Erythroblast (primary cell): ENCODE measurements around the gene WDR70.

Source experiments
- DNase-seq, 2 experiments: peaks; one replicate each; lab custom pipeline; 2025; lab: John Stamatoyannopoulos, UW
- GATA1 ChIP-seq: IDR thresholded peaks from 2 replicates; pipeline ENCODE4 v1.6.1; 2011; ENCODE audit warnings: low read depth, mild to moderate bottlenecking, control low read depth, low read length, moderate library complexity
- POLR2A ChIP-seq: IDR thresholded peaks from 2 replicates; pipeline ENCODE4 v1.6.1; 2011; ENCODE audit warnings: mild to moderate bottlenecking, low read length

Gene WDR70

DNA sequence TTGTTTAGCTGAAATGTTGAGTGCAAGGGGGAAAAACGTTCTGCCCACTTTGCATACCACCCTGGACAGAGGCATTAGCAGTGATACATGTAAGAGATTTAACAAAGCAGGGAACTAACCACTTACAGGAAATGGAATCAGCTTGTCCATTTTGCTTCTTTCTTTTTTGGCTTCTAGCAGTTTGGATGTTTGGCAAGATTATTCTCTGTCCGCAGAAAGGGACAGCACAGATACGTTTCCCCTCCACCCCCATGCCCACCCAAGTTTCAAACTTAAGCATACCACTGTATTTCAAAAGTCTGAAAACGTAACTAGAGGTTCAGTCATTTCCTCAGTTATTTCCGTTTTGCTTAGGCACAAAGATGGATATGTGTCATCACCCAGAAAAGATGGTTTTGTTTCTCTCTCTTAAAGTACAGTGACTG lies 342.3 kb downstream of the WDR70 start:
- DNase-seq, result no peak
- TF ChIP-seq GATA1, result no peak
- TF ChIP-seq POLR2A, result no peak

DNA sequence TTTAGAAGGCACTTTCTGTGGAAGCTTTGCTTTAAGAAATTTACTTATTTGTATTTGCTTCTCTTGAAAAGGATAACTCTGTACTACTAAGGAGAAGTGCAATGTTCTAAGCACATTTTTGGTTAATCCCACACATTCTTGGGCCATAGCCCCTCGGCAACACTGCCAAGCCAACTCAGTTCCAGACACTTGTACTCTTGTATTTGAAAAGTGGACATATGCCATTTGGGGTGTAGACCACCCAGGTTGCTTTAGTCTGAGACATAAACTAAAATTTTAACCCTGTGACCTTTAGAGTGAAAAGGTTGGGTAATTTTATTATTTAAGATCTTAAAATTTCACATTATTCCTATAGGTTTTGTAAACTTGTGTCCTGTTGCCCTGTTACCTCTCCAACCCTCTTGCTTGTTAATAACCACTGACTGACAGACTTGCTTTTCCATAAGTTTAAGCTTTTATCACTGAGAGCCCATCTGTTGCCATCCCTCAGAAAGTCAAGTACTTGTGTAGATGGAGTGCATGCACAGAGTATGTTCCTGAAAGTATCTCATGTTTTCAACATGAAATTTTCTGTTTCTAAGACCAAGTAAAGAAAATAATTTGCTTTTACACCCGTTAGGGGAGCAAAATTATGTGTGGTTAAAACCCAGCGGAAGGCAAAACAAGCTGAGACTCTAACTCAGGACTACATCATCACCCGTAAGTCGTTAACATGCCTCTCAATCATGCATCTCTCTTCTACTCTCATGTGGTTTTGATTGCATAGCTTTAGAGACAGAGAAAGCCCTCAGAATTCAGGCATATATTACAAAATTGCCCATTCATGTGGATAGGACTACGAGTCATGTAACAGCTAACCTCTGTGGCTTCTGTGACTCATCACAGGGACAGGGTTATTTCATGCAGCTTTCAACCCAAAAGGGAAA lies 343.4 kb downstream of the WDR70 start:
- peak in 1 of 2 experiments; percentile 20 for DNase-seq
- TF ChIP-seq POLR2A (no peak), GATA1 (no peak)

DNA sequence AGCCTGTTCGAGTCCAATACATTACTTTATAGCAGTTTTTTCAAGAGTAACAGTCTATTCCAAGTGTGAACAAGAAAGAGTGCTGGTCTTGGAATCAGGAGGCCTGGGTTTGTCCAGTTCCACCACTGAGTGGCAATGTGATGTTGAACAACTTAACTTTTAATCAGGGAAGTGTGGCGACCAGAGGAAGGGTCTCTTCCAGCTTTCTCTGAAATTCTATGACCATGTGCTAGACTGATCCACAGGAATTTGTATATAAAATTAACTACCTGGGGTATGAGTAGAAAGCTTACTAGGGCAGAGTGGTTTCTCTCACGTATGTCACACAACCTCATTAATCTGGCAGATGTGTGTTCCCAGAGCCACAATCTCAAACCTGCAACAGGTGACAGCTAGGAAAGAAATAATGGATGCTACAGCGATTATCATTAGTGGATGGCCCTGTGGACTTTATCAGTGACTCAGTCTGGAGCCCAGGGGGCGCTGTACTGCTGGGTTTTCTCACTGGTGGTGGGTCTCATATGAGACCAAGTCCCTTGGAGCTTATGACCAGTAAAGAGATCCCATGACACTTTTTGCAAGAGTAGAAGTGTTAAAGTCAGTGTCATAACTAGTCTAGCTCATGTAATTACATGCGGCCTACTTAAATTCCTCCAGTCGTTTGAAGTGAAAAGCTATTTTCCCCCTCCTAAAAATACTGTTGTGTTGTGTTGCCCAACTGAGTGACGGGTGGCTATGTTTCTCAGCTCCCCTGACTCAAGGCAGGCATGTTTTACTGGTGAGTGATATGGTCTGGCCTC lies 344.2 kb downstream of the WDR70 start:
- peak; percentile 25 to 52 for DNase-seq
- TF ChIP-seq POLR2A, result no peak
- no peak for TF ChIP-seq GATA1

- no peak for TF ChIP-seq POLR2A
- no peak for TF ChIP-seq GATA1
- no peak for DNase-seq
These were observed 345.4 kb downstream of the WDR70 start for GRCh38 chr5:37724395-37725125.

DNA sequence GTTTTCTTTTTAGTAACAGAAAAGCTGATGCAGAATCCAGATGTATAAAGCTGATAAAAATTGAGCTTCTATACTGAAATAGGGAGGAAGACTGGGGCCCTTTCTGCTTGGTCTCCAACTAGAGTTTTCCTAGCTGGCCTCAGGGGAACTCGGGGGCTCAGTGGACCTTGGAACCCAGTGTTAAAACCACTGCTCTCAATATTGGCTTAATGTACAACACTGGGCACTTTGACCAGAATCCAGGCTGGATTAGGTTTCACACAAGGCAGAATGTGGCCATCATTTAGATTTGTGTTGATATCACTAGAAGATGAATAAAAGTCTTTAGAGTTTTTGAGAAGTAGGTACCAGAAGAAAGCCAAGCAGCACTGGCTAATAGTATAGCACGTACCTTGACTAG lies 346.1 kb downstream of the WDR70 start:
- TF ChIP-seq POLR2A, result no peak
- TF ChIP-seq GATA1, result no peak

DNA sequence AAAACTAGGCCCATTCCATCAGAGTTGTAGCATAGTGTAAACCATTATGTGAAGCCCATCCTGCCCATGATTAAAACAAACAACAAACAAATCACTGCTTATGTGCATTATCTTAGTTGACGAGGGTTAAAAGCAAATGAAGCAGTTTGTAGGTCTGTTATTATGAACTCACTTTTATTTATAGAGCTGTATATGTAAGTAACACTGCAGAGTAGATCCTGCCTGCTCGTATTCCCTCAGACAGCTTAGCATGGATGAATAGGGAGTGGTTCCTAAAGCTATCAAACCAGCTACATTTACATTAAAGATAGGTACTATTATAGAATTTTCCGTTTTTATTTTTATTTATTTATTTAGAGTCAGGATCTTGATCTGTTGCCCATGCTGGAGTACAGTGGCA lies 348.1 kb downstream of the WDR70 start:
- TF ChIP-seq POLR2A (no peak), GATA1 (no peak)
- DNase-seq, result no peak

More for the DNA sequence above, 346.1 kb downstream of the WDR70 start:
- DNase-seq, result no peak

- no peak for DNase-seq
- no peak for TF ChIP-seq POLR2A
- no peak for TF ChIP-seq GATA1
These were observed 351.9 kb downstream of the WDR70 start for GRCh38 chr5:37730896-37731455.

DNA sequence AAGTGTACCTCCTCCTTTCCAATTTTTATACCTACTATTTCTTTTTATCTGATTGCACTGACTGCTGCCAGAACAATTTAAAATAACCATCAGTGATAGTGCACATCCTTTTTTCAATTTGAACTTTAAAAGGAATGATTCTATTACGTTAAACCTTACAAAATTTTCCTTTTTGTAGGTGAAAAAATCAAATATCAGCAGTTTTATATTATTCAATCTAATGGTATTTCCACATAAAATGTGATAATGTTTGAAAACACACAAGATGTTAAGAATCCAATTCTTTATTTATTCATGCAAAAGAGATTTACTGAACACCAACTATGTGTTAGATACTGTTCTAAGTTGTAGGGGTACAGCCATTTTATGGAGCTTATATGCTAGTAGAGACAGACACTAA lies 355.0 kb downstream of the WDR70 start:
- no peak for DNase-seq
- TF ChIP-seq POLR2A (no peak), GATA1 (no peak)

GRCh38 chr5:37735649-37736347 lies 356.7 kb downstream of the WDR70 start:
- DNase-seq, result peak in 1 of 2 experiments; percentile 25
- no peak for TF ChIP-seq POLR2A

- TF ChIP-seq GATA1 (no peak), POLR2A (no peak)
- DNase-seq, result no peak
These were observed 357.3 kb downstream of the WDR70 start for GRCh38 chr5:37736397-37736796.

DNA sequence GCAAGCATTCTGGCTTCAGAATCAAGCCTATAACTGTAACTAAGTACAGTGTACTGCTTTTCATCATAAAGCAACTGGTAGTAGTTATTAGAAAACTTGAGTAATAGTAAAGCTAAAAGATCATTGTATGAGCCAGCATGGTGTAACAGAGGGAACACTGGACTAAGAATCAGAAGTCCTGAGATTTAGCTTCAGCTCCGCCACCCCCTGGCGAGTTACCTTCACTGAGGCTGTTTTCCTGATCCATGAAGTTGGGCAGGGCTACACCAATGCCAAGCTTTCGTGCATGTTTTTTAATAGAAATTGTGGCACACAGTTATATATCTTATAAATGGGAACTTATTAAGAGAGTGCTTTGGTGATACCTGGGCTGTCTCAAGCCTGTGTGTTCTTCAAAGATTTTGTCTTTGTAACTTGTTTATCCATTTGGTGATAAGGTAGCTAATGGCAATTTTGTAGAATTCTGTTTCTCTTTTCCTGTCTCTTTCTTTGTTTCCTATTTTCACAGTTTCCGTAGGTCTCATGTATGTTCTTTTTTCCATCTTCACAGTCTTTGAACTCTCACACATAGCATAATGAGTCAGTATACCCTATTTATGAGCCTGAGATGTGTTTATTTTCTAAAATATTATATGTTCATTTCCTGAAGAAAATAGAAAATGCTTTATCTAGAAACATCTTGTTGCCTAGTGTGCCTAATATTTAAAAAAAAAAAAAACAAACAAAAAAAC lies 358.4 kb downstream of the WDR70 start:
- TF ChIP-seq POLR2A (no peak), GATA1 (no peak)
- DNase-seq, result no peak
